HPDE6-E6E7 (cell line): ENCODE data around the gene TLDC2.
A peak's percentile ranks its signal among the peaks of the same experiment; 100 is the strongest.
"Not testable (repeated sequence)": the region's sequence is repeated elsewhere in the genome, so short reads cannot be mapped to it uniquely, and the experiment has no call there.

ENCODE experiments used
- DNase-seq: peaks from one replicate; pipeline ENCODE4 v3.0.0; 2011; ENCODE audit warnings: missing footprints; ENCODE audit errors: extremely low spot score

TLDC2 gene

DNA sequence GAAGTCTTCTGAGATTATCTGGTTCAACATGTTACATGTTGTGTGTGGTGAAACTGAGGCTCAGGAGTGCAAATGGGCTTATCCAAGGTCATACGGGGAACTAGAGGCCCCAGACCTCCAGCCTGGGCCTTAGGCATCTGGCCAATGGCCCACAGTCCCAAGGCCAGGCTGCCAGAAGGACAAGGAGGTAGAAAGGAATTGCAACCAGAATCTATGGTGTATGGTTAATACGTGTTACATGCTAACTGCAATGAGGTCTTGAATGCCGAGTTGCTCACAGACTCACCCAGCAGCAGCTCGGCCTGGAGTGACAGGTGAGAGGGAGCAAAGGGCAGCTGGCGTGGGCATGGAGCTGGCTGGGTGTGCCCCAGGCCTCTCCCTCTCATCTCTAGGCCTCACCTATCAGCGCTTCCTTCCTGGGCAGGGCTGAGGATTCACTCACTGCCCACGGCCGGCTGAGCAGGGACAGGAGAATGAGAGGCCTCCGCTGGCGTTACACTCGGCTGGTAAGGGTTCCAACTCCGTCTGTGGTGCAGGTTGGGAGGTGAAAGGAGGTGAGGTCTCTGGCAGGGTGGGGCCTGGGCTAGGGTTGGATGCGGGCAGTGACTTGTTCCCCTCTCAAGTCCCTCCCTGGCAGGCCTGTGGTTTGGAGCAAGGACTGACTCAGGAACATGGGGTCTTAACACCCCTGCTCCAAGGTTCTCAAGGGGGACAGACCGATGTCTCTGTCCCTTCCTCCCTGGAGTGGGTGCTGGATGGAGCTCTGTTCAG is at the start of gene TLDC2:
TSS of gene TLDC2 (plus strand) at position 437 of the 771 bp plus-strand sequence. CDS start at position 474, 37 bp downstream.
- DNase-seq: peak; percentile 85

DNA sequence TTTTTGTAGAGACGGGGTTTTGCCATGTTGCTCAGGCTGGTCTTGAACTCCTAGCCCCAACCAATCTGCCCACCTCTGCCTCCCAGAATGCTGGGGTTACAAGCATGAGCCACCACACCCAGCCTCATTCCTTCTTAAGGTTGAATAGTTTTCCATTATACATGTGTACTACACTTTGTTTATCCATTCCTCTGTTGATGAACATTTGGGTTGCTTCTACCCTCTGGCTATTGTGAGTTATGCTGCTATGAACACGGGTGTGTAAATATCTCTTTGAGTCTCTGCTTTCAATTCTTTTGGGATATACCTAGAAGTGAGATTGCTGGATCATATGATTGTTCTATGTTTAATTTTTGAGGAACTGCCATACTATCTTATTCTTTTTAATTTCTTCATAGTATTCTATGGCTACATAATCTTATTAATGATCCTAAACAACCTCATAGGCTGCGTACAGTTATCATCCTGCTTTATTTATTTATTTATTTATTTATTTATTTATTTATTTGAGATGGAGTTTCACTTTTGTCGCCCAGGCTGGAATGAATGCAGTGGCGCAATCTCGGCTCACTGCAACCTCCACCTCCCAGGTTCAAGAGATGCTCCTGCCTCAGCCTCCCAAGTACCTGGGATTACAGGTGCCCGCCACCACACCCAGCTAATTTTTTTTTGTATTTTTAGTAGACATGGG is 49.2 kb upstream of the TLDC2 start:
- no peak for DNase-seq

DNA sequence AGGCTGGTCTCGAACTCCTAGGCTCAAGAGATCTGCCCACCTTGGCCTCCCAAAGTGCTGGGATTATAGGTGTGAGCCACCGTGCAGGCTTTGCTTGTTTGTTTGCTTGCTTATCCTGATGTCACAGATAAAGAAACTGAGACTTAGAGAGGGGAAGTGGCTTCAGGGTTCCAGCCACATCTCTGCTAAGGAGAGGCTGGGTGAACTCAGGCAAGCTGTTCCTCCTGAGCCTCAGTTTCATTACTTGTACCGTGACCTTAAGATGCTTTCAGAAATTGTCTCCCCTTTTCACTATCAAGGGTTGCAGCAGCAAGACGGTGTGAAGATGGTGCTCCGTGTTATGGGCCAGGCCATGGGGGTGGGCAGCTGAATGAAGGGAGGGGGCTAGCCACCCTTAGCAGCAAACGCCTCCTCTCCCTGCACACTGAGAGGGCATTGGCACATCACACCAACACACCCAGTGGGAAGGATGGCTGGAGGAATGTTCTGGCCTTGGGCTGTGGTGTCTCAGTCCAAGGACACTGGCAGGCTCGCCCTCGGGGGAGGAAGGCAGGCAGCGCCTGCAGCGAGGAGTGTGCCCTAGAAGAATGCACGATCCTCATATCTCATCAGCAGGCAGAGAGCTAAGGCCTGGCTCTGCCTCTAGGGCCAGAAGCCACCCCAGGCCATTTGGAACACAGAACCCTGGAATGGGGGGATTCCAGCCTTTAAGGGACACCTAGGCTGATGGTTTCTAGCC is 48.2 kb upstream of the TLDC2 start:
- DNase-seq: no peak

DNA sequence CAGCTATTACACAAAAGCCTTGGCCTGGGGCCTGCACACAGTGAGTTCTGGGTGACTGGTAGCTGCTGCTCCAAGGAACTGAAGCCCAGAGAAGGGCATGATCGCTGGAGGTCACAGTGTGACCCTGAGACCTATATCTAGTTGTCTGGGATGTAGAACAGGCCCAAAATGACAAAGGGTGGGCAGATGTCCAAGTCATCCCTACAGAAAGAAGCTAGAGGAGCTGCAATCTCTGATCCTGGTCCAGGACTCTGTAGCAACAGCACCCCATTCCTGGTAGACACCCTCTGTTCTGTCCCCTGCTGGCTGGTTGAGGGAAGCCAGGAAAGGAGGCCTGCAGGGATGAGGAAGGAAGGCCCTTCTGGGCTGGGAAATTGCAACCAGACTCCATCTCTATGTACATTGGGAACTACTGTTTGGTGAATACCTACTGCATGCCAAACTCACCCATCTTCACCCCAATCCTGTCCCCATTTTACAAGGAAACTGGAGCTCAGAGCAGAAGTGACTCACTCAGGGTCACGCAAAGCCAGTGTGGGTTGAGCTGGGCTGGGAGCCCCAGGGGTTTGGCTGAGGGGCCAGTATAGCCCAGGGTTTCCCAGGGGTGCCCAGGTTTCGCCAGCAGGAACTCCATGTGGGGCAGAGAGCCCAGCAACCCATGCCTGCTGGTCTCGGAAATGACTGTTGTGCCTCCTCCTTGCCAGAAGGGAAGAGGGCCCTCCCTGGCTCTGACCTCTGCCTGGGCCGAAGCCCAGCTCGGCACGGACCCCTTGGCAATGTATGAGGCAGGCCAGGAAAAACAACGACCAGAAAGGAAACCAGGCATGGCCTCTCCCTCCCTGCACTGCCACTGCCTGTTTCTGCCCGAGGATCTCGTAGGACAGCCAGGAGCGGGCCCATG is 44.9 kb upstream of the TLDC2 start:
- DNase-seq: no peak

DNA sequence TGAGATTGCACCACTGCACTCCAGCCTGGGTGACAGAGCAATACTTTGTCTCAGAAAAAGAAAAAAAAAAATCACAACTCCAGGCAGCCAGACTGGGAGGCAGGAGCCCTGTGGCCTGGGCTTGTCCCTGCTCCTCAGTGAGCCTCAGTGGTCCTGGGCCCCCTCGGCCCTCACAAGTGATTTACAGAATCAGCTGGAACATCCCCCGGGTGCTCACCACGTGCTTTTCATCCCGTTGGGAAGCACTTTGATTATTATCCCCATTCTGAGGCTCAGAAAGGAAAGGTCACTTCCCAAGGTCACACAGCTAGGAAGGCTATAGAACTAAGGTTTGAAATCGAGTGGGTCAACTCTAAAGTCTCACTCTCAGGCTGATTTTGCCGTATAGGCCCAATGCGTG is 43.1 kb upstream of the TLDC2 start:
- no peak for DNase-seq

DNA sequence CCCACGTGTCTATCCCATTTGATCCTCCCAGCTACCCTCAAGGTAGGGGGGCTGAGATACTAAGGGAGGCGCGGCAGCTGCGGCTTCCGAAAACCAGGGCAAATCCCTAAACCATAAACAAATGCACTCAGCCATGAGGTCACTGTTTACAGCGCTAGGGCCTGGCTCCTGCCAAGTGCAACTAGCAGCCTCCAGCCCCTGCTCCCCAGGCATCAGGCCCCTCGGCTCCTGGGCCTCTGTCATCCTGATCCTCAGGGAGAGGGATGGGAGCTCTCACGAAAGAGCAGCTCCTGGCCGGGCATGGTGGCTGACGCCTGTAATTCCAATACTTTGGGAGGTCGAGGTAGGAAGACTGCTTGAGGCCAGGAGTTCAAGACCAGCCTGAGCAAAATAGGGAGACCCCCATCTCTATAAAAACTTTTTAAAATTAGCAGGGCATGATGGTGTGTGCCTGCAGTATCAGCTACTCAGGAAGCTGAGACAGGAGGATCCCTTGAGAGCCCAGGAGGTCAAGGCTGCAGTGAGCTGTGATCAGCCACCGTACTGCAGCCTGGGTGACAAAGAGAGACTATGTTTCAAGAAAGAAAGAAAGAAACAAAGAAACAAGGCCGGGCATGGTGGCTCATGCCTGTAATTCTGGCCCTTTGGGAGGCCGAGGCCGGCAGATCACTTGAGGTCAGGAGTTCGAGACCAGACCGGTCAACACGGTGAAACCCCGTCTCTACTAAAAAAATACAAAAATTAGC is 42.5 kb upstream of the TLDC2 start:
- DNase-seq: no peak

DNA sequence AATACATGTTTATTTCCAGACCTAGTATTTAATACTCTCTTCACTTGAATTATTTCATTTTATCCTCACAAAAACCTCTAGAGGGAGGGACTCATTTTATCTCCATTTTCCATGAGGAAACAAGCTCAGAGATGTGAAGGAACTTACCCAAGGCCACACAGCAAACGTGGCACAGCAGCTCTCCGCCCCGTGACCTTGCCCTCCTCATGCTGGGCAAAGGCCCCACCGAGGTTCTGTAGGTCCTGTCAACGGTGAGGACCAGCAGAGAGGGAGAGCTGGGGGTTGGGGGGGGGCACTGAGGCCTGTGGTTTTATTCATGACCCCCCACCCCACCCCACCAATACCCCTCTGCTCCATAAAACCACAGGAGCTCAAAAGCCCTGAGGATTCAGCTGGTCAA is 40.9 kb upstream of the TLDC2 start:
- DNase-seq: no peak

DNA sequence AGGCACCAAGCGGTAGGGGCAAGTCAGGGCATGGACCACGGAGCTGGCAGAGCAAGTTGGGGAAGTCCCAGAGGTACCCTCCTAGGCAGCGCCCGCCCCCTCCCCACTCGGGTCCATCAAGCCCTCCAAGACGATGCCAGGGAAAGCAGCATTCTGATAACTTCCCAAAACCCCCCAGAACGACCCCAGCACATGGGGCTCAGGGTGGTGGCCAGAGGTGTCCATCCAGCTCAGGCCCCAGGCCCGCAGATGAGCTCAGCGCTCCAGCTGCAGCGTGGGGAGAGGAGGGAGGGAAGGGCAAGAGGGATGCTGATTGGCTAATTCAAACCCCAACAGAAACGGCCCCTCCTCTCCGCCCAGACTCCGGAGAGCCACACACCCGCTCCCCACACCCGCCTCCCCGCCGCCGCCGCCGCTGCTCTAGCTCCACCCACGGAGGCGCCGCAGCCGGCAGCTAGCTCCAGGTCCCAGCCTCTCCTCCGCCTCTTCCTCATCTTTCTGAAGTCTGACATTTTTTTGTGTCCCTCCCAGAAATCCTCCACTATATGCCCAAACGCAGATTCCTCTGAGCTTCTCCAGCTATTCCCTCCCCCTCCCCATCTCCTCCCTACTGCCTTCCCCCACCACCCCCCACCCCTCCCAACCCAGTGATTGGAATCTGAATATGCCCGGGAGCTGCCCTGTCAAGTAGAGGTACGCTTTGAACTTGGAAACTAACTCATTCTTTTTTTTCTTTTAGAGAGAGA is 40.3 kb upstream of the TLDC2 start:
- DNase-seq: peak; percentile 100

DNA sequence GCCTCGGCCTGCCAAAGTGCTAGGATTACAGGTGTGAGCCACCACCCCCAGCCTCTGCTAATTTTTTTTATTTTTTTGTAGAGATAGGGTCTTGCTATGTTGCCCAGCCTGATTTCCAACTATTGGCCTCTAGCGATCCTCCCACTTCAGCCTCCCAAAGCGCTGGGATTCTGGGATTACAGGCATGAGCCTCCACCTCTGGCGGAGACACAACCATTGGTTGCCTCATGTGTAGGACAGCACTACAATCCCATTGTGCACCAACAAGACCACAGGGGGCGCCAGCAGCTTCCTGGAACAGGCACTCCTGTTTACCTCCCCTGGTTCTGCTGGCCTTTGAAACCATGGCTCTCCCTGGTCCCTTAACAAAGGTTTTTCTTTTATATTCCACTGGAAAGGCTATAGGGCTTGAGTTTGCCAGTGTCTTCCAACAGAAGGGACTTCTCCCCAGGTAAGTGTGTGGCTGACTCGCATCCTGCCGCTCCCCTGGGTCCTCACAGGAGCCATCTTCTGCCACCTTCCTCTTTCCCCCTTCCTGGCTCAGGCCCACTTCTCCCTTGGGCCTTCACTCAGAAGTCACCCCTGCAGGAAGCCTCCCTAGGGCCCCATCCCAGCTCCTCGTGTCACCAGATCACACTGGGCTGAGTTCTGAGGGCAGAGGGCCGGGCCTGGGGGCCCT is 39.2 kb upstream of the TLDC2 start:
- DNase-seq: no peak

DNA sequence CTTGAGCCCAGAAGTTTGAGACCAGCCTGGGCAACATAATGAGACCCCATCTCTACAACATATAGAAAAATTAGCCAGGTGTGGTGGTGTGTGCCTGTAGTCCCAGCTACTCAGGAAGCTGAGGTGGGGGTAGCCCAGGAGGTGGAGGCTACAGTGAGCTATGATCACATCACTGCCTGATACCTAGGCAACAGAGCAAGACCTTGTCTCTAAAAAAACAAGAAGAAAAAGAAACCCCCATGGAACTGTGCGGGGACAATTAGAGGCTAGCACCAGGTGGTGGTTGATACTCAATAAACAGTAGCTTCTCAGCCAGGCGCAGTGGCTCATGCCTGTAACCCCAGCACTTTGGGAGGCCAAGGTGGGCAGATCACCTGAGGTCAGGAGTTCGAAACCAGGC is 37.6 kb upstream of the TLDC2 start:
- not testable (repeated sequence) for DNase-seq

DNA sequence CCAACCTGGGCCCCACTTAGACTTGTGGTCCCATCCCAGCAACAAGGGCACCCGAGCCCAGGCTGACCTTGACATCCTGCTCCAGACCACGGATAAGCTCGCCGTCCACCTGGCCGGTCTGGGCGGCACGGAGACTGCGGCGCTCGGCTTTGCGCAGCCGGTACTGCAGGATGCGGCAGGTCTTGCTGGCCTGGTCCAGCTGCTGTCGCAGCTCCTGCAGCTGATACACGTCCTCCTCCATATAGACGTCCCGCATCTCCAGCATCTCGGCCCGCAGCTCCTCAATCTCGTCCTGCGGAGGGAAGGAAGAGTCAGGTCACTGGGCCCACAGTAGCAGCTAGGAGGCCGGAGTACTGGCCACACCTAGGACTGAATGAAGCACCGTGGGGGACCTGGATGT is 36.8 kb upstream of the TLDC2 start:
- no peak for DNase-seq

DNA sequence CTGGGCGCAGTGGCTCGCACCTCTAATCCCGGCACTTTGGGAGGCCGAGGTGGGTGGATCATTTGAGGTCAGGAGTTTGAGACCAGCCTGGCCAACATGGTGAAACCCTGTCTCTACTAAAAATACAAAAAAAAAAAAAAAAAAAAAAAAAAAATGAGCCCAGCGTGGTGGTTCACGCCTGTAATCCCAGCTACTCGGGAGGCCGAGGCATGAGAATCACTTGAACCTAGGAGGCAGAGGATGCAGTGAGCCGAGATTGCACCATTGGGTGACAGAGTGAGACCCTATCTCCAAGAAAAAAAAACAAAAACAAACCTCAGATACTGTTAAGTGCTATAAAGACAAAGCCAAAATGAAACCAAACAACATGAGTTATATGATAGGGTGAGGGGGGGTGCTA is 34.9 kb upstream of the TLDC2 start:
- not testable (repeated sequence) for DNase-seq

DNA sequence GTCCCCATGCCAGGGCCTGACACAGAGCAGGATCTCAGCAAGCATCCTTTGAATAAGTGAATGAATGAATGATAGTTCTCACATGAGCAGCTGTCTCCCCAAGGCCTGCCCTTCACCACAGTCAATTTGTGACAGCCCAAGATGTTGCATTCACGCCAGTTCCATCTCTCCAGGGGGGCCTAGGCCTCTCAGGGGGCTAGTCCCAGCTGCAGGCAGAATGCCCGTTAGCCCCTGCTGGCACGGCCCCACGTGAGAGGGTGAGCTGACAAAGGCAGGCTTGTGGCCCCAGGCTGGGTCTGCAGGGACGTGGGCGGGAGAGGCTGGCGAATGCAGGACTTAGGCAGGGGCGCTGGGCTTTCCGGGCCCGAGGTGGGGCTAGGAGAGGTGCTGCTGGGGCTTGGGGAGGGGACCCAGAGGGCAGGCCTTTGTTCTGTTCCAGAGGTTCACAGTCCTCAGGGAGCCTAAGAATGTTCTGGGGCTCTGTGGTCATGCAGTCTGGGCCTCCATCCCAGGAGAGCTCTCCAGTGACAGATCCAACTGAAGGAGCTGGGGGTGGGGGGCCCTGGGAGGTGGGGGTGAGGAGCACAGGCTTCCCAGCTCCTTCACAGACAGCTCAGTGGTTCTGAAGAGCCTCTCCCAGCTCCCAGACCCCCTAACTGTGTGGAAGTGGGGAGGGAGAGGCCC is 30.5 kb upstream of the TLDC2 start:
- DNase-seq: no peak

DNA sequence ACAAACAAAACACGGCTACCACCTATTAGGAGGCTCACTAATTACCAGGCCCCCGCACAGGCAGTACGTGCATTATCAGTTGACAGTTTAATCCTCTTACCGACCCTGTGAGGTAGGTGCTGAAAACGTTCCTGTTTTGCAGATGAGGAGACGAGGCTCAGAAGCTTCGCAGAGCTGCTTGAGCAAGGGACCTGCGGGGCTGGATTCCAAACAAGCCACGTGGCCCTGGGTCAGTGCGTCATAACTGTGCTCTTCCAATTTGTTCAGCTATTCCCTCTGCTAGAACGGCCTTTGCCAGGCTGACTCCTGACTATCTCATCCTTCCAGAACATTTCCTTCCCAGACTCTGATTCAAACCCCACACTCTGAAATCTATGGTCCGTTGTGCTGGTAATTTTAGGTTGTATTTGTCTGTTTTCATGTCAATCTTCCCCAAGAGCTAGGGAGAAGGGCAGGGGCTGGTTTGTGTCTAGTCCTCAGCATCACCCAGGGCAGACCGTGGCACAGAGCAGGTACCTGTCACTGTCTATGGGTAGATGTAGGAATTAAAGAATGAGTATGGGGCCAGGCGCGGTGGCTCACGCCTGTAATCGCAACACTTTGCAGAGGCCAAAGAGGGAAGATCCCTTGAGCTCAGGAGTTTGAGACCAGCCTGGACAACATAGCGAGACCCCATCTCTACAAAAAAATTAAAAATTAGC is 28.8 kb upstream of the TLDC2 start:
- peak; percentile 93 for DNase-seq

DNA sequence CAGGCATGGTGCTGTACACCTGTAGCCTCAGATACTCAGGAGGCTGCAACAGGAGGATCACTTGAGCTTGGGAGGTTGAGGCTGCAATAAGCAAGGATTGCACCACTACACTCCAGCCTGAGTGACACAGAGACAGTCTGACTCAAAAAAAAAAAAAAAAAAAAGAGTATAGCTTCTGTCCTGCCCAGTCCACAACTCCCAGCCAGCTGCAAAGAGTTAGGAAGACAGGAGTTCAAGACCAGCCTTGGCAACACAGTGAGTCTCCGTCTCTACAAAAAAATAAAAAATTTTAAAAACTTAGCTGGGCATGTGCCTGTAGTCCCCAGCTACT is 28.3 kb upstream of the TLDC2 start:
- DNase-seq: no peak

DNA sequence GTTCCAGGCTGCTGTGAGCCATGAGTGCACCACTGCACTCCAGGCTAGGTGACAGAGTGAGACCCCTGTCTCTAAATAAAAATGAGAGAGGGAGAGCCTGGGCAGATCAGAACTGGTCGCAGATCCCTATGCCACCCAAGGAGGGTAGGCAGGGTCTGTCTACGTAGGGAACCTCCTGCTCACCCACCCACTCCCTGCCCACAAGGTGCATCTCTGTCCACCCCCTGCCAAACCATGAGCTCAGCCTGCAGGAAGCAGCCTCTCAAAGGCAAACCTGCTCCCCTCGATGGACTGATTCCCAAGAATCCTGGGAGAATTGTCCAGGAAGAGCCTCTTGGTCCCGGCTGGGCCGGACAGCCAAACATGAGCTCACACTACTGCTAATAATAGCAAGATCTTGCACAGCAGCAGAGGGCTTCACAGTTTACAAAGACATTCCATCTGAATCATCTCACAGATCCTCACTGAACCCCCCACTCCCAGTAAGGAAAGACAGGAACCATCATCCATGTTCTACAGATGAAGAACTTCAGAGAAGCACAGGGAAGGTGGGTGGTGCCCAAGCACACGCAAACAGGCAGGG is 27.8 kb upstream of the TLDC2 start:
- no peak for DNase-seq

DNA sequence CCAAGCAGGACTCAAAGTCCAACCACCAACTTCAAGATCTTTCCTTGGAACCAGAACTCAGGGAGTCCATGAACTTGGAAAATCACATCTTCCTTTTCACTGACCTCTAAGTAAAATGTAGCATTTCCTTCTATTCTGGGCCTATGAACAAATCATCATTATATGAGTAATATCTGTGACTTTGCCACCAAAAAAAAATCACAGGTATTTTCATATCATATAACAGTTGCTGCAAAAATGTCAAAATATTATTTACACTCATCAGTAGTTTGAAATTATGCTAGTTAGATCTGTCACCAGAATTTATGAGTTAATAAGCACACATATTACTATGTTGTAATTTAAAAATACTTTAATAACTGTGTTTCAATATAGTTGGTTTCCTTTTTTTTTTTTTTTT is 27.3 kb upstream of the TLDC2 start:
- no peak for DNase-seq
